ENCODE results near the gene SPINT3.

The SPINT3 gene

GRCh38 chr20:45510242-45510862 lies 5.1 kb downstream of the SPINT3 start:
- peaks cover 3% of the 10 kb centered on the region for H3K4me1 Mint-ChIP-seq
- H3K36me3 Mint-ChIP-seq = no peaks in the 10 kb centered on the region
- DNase-seq = no peak
- no peak overlapping the region for H3K4me3 Mint-ChIP-seq
- peaks cover 21% of the 10 kb centered on the region for H3K27me3 Mint-ChIP-seq
- no peaks in the 10 kb centered on the region for H3K9me3 Mint-ChIP-seq
- CTCF ChIA-PET = interaction anchor here (1.5 kb wide), 1 partner anchor 261 kb away, joined by 3 read pairs; no protein-coding TSS in a partner anchor
- no peak overlapping the region for H3K27ac Mint-ChIP-seq

DNA sequence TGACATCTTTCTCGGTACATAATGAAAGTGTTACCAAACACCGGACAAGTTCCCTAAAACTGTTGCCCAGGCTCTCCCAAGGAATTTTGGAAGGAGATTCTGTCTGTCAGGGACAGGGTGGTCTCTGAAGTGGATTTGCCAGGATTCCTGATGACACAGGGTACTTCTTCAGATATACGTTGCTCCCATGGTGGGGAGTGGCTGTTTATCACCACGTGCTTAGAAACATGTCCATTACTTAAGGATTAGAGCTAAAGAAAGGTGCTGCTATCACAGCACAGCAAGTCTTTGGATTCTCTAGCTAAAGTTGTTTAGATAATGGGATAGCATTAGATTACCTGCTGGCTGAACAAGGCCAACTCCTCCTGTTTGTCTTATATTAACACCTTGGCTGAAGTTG lies 6.3 kb downstream of the SPINT3 start:
- Mint-ChIP-seq H3K27me3 (peaks cover 19% of the 10 kb centered on the region), H3K36me3 (no peaks in the 10 kb centered on the region), H3K9me3 (no peaks in the 10 kb centered on the region), H3K4me3 (no peak overlapping the region), H3K4me1 (peaks cover 3% of the 10 kb centered on the region), H3K27ac (no peak overlapping the region)
- DNase-seq = no peak
- CTCF ChIA-PET = no interaction called here

DNA sequence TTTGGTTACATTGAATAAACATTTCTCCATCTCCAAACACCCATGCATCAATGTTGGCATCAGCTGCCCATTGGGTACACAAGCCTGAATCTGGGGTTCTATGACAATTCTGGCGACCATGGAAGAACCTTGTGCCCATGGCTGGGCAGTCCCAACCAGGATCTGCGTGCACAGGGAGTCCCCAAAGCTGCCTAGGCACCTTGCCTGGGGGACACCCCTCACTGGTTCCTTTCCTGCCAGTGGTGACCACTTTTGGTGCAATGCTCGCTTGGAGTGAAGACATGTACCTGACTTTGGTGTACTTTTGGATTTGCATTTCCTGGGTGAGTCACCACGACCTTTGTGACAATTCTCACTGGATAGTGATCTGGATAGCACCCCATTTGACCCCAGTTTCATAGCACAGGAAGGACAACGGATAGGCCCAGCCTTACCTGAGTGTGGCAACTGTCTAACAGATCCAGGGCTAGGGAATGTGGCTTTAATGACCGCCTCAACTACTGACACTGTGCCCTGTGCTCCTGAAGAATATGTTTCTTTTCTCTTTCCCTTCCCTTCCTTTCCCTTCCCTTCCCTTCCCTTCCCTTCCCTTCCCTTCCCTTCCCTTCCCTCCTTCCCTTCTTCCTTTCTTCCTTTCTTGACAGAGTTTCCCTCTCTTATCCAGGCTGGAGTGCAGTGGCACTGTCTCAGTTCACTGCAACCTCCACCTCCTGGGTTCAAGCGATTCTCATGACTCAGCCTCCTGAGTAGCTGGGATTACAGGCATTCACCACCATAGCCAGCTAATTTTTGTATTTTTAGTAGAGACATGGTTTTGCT lies 7.1 kb downstream of the SPINT3 start:
- CTCF ChIA-PET = no interaction called here
- H3K27ac Mint-ChIP-seq = no peak overlapping the region
- H3K4me1 Mint-ChIP-seq = peaks cover 3% of the 10 kb centered on the region
- H3K27me3 Mint-ChIP-seq = peaks cover 19% of the 10 kb centered on the region
- no peak overlapping the region for H3K4me3 Mint-ChIP-seq
- H3K9me3 Mint-ChIP-seq = no peaks in the 10 kb centered on the region
- DNase-seq = no peak
- H3K36me3 Mint-ChIP-seq = no peaks in the 10 kb centered on the region

DNA sequence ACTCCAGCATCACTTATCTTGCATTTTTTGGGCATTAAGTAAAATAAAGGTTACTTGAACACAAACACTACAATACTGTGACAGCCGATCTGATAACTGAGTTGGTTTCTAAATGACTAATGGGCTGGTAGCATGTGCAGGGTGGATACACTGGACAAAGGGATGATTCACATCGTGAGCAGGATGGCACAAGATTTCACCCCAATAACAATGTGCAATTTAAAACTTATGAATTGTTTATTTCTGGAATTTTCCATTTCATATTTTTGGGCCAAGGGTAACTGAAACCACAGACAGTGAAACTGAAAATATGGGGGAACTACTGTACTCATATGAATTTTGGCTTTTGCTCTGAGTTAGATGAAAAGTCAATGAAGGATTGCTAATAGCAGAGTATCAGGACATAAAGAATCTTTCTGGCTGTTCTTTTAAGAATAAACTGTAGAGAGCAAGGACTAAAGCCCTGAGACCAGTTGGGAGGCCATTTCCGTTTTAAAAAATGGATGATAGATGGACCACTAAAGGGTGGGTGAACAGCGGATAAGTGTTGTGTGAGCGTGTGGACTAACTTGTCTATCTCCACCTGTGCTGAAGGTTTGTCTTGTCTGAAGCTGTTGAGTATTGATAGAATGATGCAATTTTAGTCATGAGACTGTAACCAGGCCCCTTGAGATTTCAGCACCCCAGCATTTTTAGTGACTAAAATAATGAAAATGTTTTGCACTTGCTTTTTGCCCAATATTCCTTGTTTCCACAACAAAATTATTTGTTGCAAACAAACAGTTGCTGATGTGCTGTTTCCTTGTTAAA lies 8.2 kb downstream of the SPINT3 start:
- Mint-ChIP-seq H3K4me3 (no peak overlapping the region), H3K27ac (no peak overlapping the region), H3K9me3 (no peaks in the 10 kb centered on the region), H3K36me3 (no peaks in the 10 kb centered on the region), H3K4me1 (peaks cover 3% of the 10 kb centered on the region), H3K27me3 (peaks cover 27% of the 10 kb centered on the region)
- CTCF ChIA-PET = no interaction called here
- no peak for DNase-seq

GRCh38 chr20:45506398-45506797 lies 9.0 kb downstream of the SPINT3 start:
- Mint-ChIP-seq H3K27ac (no peak overlapping the region), H3K4me3 (no peak overlapping the region), H3K36me3 (no peaks in the 10 kb centered on the region), H3K27me3 (peaks cover 29% of the 10 kb centered on the region), H3K9me3 (no peaks in the 10 kb centered on the region), H3K4me1 (peaks cover 3% of the 10 kb centered on the region)
- DNase-seq = no peak
- CTCF ChIA-PET = no interaction called here

GRCh38 chr20:45503403-45503802 lies 12.0 kb downstream of the SPINT3 start:
- Mint-ChIP-seq H3K27ac (no peak overlapping the region), H3K27me3 (peaks cover 38% of the 10 kb centered on the region), H3K4me3 (no peak overlapping the region), H3K36me3 (no peaks in the 10 kb centered on the region), H3K4me1 (peaks cover 3% of the 10 kb centered on the region), H3K9me3 (no peaks in the 10 kb centered on the region)
- no peak for DNase-seq
- CTCF ChIA-PET = no interaction called here

DNA sequence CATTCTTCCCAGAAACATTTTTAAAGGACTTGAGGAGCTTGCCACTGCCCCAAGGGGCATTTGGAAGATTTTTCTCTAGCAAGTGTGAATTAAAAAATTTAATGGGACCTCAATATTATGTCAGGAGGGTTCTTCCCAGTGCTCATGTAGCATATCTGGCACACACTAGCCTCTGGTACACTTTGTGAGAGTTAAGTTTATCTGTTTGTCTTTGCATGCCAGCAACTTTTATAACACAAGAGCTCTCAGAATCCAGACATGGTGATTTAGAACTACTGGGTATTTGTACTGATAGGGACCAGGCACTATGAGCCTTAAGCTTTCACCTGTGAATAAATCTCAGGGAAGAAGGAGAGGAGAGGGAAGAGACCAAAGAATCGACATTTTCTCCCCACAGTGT lies 12.9 kb downstream of the SPINT3 start:
- DNase-seq = no peak
- Mint-ChIP-seq H3K36me3 (no peaks in the 10 kb centered on the region), H3K27me3 (peaks cover 34% of the 10 kb centered on the region), H3K9me3 (no peaks in the 10 kb centered on the region), H3K4me3 (no peak overlapping the region), H3K27ac (no peak overlapping the region), H3K4me1 (peaks cover 3% of the 10 kb centered on the region)
- CTCF ChIA-PET = interaction anchor here (0.9 kb wide), 1 partner anchor 269 kb away, joined by 4 read pairs; no protein-coding TSS in a partner anchor

- no peak for DNase-seq
- H3K9me3 Mint-ChIP-seq = no peaks in the 10 kb centered on the region
- H3K27ac Mint-ChIP-seq = no peak overlapping the region
- H3K4me1 Mint-ChIP-seq = no peaks in the 10 kb centered on the region
- no peaks in the 10 kb centered on the region for H3K36me3 Mint-ChIP-seq
- peaks cover 34% of the 10 kb centered on the region for H3K27me3 Mint-ChIP-seq
- CTCF ChIA-PET = interaction anchor here (0.9 kb wide), 1 partner anchor 270 kb away, joined by 4 read pairs; no protein-coding TSS in a partner anchor
- no peak overlapping the region for H3K4me3 Mint-ChIP-seq
Observed at GRCh38 chr20:45501600-45501999, 13.8 kb downstream of the SPINT3 start.

GRCh38 chr20:45500022-45500421 lies 15.4 kb downstream of the SPINT3 start:
- Mint-ChIP-seq H3K36me3 (no peaks in the 10 kb centered on the region), H3K4me1 (no peaks in the 10 kb centered on the region), H3K27ac (no peak overlapping the region), H3K27me3 (peaks cover 27% of the 10 kb centered on the region), H3K4me3 (no peak overlapping the region), H3K9me3 (no peaks in the 10 kb centered on the region)
- DNase-seq = no peak
- CTCF ChIA-PET = no interaction called here

DNA sequence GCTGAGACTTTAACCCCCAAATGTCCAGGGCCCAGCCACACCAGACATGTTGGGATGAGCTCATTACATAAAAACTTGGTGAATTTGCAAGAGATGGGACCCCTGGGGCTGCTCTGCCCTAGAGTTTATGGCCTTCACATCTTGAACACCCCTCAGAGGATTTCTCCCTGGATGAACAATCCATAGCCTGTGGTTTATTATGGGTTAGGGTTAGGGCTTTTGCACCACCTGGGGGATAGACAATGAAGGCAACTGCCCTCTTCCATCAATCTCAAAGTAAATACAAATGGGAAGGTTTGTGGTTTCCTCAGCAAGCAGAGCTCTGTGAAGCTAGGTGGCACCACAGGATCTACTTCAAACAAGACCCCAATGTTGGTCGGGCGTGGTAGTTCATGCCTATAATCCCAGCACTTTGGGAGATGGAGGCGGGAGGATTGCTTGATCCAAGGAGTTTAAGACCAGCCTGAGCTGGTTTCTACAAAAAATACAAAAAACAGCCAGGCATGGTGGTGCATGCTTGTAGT lies 17.4 kb downstream of the SPINT3 start:
- H3K27ac Mint-ChIP-seq = no peak overlapping the region
- CTCF ChIA-PET = no interaction called here
- H3K4me3 Mint-ChIP-seq = no peak overlapping the region
- H3K9me3 Mint-ChIP-seq = no peaks in the 10 kb centered on the region
- no peaks in the 10 kb centered on the region for H3K36me3 Mint-ChIP-seq
- peaks cover 24% of the 10 kb centered on the region for H3K27me3 Mint-ChIP-seq
- no peaks in the 10 kb centered on the region for H3K4me1 Mint-ChIP-seq
- no peak for DNase-seq

DNA sequence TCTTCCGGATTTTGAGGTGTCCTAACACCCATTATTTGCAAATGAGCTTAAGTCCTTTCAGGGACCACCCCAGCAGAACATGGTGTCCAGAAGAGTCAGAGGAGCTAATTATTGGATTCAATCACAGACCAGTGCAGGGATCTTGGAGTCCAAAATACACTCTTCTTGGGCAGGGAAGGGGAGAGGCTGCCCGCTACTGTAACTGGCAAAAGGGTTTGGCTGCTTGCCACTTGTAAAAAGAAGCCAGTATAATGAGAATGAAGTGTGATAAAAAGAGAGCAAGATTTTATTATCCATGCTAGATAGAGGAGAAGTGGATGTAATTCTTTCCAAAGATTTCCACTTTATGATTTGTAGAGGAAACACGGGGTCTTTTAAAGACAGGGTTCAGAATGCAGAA lies 19.3 kb downstream of the SPINT3 start:
- peaks cover 20% of the 10 kb centered on the region for H3K27me3 Mint-ChIP-seq
- no peaks in the 10 kb centered on the region for H3K4me1 Mint-ChIP-seq
- H3K27ac Mint-ChIP-seq = no peak overlapping the region
- H3K4me3 Mint-ChIP-seq = no peak overlapping the region
- CTCF ChIA-PET = interaction anchor here (1.1 to 1.2 kb wide), 2 partner anchors 49 to 275 kb away, joined by 3 to 4 read pairs; no protein-coding TSS in a partner anchor
- no peaks in the 10 kb centered on the region for H3K9me3 Mint-ChIP-seq
- H3K36me3 Mint-ChIP-seq = no peaks in the 10 kb centered on the region
- no peak for DNase-seq

- no peak overlapping the region for H3K27ac Mint-ChIP-seq
- H3K4me3 Mint-ChIP-seq = no peak overlapping the region
- no peaks in the 10 kb centered on the region for H3K4me1 Mint-ChIP-seq
- no peaks in the 10 kb centered on the region for H3K9me3 Mint-ChIP-seq
- H3K27me3 Mint-ChIP-seq = peaks cover 22% of the 10 kb centered on the region
- no peaks in the 10 kb centered on the region for H3K36me3 Mint-ChIP-seq
- CTCF ChIA-PET = interaction anchor here (1.2 kb wide), 1 partner anchor 50 kb away, joined by 3 read pairs; no protein-coding TSS in a partner anchor
- DNase-seq = no peak
Observed at GRCh38 chr20:45495501-45495941, 19.9 kb downstream of the SPINT3 start.

- Mint-ChIP-seq H3K9me3 (no peaks in the 10 kb centered on the region), H3K4me1 (no peaks in the 10 kb centered on the region), H3K27ac (no peak overlapping the region), H3K36me3 (no peaks in the 10 kb centered on the region), H3K27me3 (peaks cover 44% of the 10 kb centered on the region), H3K4me3 (no peak overlapping the region)
- DNase-seq = no peak
- CTCF ChIA-PET = no interaction called here
Observed at GRCh38 chr20:45489083-45489531, 26.3 kb downstream of the SPINT3 start.

DNA sequence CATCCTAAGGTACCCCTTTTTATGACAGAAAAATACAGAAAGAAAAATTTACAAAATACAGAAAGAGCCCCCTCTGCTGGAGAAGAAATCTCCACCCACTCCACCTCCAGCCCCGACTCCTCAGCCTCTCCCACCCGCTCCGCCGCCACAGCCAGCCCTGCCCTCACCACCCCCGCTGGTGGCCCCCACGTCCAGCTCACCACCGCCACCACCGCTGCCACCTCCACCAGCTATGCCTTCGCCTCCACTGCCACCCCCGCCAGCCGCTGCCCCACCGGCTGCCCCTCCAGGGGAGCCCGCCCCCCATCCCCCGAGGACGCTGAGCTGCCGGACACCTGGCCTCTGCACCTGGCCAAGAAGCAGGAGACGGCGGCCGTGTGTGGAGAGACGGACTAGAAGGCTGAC lies 28.2 kb downstream of the SPINT3 start:
- no peak overlapping the region for H3K4me3 Mint-ChIP-seq
- H3K9me3 Mint-ChIP-seq = no peaks in the 10 kb centered on the region
- H3K27me3 Mint-ChIP-seq = peaks cover 42% of the 10 kb centered on the region
- no peaks in the 10 kb centered on the region for H3K36me3 Mint-ChIP-seq
- no peak overlapping the region for H3K27ac Mint-ChIP-seq
- CTCF ChIA-PET = no interaction called here
- DNase-seq = no peak
- no peaks in the 10 kb centered on the region for H3K4me1 Mint-ChIP-seq

Data from activated naive CD4-positive, alpha-beta T cell treated with anti-CD3 and anti-CD28 coated beads, Interleukin-2, amount 10 ng/mL, durations not matched to agents 7 days and 5 days (primary cell).